CD4-positive, alpha-beta T cell treated with Interleukin-15 for 1 hour (primary cell): ENCODE data around the gene ATP11A.
A peak's percentile ranks its signal among the peaks of the same experiment; 100 is the strongest.

ENCODE experiments used
- DNase-seq: peaks from one replicate; pipeline ENCODE4 v3.0.0-alpha.2; 2020

Gene ATP11A

DNA sequence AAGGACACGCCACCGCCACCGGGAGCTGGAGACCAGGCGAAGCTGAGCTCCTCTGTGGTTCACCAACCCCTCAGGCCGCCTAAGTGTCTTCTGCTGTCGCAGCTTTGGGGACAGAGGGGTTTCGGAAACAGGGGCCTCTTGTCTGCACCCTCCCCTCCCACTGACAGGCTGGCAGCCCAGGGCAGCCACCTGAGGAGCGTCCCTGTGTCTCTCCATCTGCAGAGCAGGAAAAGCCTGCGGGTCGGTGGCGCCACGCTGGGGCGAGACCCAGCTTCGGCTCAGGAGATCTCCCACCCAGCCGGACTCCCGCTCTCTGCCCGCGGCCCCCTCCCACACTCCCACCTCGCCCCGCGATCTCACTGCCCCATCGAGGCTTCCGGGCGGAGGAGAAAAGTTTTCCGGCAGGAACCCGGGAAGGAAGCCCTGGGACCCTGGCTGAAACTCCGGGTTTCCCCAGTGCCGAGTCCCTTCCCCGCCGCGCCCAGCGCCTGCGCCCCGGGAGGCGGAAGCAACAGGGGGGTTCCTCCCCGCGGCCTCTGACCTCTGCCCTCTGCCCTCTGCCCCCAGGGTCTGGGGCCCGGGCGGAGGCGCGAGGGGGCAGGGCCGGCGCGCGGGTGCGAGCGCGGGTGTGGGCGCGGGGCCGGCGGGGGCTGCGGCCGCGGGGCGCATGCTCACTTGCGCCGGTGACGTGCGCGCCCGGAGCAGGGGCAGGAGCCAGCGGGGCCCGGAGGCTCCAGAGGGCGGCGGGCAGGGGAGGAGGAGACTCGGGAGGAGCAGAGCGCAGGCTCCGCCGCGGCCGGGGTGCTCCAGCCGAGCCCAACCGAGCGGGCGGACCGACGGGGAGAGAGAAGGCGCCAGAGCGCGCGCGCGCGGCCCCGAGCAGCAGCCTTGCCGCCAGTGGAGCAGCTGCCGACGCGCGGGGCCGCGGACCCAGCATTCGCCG is at the start of gene ATP11A:
Gene ATP11A (plus strand): TSS at position 736 of the 943 bp plus-strand sequence. CDS start 379 bp downstream, outside the sequence.
- peak; percentile 86 for DNase-seq

DNA sequence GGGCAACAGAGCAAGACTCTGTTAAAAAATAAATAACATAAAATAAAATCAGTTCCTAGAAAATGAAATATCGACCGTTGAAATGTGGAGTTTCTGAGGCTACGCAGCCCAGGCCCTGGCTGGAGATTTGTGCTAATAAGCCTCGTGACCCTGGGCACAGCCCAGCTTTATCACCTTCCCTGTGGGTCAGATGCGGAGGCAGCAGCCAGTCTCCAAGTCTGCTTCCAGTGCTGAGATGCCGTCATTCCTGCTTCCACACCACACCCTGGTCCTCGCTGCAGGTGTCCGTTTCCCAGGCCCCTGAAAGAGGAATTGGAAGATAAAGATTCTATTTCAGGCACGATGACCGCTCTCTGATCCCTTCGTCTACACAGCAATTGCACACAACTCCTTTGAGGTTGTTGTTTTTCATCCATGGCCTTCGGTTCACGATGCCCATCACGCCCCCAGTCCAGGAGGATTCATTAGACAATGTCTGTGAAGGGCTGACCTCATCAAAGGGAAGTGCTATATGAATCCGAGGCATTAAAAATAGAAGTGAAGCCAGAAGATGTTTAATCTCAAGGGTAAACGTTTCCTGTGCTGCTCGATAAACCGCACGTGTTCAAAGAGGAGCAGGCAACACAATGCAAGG is 48.3 kb upstream of the ATP11A start:
- DNase-seq = no peak

DNA sequence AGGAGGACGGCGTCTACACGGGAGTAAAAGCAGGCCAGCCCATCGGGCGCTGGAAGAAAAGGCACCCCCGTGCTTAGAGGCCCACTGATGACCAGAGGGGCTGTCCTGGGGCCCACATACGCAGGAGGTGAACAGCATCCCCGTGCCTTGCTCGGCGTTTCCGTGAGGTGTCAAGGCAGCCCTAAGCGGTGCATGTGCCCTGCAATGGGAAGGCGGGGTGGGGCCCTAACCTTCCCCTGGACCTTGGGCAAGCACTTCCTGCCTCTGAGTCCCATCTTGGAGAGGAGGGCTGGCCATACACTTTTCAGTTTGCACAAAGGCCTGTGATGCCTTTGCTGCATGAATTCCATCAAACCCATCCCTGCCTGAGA is 47.8 kb upstream of the ATP11A start:
- DNase-seq = no peak

DNA sequence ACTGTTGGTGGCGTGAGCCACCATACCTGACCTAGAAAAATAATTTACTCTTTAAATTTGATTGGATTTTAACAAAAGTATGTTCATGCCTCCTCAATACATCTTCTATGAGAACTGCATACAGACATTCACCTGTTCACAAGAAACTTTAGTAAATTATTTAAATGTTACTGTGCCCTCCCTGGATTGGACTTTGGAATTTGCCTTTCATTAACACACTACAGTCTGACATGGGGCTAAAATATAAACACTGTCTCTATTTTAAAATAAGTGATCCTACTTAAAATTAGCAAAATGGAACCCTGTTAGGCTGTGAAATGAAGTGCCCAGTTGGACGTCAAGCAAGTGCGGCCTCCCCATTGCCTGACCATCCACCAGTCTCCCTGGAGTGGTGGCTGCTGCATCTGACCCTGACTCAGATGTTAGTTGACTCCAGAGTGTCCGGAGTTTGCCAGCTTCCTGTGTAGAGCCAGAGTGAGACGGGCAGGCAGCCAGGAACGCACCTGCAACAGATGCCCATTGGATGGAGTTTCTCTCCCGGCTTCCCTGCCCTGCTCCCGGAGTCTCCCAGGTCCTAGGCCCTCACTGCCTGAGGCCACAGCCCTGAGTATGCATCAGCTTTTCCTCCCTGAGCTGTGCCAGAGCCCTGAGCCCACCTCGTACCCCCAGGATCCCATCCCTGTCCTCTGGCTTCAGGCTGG is 45.9 kb upstream of the ATP11A start:
- no peak for DNase-seq

DNA sequence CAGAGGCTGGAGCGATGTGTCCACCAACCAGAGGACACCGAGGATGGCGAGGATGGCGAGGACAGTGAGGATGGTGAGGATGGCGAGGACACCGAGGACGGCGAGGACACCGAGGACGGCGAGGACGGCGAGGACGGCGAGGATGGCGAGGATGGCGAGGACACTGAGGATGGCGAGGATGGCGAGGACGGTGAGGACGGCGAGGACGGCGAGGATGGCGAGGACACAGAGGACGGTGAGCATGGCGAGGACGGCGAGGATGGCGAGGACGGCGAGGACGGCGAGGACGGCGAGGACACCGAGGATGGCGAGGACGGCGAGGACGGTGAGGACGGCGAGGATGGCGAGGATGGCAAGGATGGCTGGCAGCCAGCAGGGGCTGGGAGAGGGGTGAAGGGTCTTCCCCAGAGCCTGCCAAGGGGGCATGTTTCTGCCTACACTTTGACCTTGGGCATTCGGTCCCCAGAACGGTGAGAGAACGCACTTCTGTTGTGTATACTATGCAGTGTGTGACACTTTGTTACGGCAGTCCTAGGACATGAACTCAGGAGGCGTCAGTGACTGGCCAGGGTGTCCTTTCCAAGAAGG is 44.4 kb upstream of the ATP11A start:
- DNase-seq = no peak

DNA sequence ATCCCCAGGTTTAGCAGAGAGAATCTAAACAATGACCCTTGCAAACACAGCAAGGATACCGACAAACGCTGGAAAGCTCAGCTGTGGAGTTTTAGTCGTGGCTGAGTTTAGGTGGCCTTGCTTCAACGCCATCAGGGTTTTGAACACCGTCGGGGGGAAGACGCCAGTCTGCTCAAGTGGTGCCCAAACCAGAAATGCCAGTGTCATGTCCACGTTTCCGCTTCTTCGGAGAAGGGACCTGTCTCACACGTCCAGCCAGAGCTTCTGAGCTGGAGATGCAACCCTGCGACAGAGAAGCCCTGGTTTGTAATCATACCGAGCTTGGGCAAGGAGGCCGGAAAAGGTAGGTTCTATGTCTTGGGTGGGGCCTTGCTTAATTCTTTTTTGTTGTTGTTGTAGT is 42.6 kb upstream of the ATP11A start:
- no peak for DNase-seq

DNA sequence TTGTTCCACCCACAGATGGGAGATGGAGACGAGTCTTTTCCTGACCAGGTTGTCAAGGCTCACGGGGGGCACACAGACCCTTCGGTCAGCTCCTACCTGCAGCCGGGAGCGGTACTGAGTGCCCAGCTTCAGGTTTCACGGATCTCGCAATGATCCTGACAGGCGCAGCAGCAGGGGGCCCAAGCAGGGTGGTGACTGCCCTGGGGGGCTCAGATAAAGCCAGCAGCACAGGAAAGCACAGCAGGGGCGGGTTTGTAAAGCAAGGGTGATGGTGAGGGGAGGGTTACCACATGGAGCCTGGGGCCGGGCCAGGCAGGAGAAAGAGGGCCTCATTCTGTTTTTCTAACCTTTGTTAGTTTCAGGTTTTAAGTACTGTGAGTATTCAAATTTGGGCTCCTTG is 41.7 kb upstream of the ATP11A start:
- no peak for DNase-seq

DNA sequence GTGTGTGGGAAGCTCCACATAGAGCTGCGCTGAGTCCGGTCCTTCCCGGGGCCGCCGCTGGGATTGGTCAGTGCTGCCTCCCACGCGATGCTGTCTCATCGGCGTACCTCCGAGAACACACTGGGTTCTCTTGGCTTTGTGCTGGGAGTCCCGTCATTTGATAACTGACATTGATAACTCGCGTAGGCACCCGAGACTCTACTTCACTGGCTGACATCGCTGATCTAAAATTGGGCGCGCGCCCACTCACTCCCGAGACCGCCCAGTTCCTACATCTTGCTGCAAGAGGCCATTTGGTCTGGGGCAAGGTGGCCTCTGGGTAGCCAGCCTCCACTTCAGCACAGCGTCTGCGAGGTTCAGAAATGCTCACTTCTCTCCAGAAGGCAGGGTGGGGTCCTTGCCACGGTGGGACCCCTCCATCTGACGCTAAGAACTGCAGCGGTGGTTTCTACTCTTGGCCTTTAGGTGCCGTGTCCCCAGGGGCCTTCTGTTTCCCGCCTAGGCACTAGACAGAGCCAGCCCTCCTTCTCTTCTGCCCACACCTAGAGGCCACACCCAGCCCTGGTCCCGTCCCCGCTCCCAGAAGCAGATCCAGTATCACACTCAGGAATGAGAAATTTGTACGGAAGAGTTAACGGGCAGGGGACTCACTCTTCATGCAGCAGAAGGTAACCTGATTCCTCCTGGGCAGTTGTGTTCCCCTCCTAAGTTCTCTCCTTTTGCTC is 40.7 kb upstream of the ATP11A start:
- DNase-seq = no peak

DNA sequence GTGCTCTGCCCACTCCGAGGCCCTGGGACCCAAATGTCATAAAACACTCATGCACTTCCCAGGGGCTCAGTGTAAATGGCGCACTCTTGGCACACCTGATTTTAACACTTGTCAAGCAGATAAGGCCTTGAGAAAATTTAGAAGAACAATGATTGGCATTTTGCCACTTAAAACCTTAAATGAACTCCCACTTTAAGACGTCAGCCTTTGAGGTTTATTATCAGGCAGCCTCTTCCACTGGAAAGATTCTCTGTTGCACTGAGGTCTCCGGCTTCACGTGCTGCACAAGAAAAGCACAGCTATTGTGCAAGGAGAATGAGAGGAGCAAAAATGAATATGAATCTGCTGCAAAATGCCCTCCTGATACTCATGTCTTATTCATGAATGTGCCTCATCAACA is 38.5 kb upstream of the ATP11A start:
- DNase-seq = no peak

DNA sequence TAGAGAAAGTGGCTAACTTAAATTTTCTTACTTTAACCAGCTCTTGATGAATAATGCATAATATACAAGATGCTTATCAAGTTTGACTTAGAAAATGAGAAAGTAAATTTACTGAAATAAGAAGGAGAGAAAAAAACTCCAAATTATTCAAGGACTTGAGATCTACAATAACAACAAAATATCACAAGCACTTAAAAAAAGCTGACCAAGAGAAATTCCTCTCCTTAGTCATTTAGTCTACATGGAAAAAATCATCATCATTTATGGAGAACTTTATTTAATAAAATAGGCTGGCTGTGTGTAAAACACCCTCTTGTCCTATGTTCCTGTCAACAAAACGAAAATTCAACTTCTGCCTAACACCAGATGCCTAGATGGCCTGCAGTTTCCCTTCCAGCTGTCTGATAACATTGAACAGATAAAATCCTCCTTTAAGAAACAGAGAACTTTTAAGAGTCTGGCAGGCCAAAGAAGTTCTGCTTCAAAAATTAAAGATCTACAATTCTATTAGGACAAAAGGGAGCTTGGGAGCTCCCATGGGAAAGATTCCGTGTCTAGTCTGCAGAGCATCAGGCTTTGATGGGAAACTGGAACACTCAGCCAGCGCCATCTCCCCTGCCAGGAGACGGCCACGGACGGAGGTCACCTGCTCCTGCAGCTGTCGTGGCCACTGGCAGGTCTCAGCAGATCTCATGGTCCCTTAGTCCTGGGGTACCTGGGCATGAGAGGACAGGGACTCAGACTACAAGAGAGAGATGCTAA is 37.9 kb upstream of the ATP11A start:
- no peak for DNase-seq

DNA sequence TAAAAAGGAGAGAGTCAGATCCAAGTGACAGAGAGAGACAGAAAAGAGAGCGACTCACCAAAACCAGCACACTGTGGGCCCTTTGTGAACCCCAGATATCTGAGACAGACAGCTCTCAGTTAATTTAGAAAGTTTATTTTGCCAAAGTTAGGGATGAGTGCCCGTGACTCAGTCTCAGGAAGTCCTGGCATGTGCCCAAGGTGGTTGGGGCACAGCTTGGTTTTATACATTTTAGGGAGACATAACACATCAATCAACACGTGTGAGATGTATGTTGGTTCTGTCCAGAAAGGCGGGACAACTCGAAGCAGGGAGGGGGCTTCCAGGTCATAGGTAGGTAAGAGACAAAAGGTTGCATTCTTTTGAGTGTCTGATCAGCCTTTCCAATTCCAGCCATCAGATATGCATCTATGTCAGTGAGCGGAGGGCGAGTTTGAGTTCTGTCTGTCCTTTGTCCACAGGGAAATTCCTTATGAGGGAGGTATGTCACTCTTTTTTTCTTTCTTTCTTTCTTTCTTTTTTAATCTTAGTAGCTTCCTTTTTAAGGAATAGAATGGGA is 37.2 kb upstream of the ATP11A start:
- DNase-seq = no peak

DNA sequence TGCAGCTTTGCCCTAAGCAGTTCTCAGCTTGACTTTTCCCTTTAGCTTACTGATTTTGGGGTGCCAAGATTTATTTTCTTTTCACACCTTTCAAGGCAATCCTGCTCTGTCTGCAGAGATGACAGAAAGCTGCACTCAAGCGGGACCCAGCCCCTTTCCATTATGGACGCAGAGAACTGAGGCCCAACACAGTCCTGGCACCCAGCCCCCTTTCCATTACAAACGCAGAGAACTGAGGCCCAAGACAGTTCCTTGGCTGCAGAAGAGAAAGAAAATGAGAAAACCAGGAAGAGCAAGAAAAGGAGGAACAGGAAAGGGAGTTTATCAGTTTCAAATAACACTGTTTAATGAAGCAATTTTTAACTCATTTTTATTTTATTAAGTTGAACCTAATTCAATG is 36.8 kb upstream of the ATP11A start:
- DNase-seq = no peak

DNA sequence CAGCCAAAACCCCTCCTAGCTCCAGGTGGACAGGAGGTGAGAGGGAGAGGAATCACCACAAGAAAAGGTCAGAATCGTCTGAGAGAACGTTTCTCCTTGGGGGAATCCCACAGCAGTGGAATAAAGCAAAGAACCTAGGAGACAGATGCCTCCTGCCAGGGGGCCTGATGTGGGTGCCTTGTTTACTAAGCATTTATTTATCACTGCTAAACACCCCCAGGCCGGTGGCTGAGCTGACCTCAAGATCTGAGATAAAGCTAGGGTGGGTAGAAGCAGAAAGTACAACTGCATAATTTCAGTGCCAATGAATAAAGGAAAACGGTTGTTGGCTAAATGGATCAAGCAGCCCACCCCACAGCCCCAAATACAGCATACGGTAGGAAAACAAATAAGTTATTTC is 33.9 kb upstream of the ATP11A start:
- DNase-seq = no peak

DNA sequence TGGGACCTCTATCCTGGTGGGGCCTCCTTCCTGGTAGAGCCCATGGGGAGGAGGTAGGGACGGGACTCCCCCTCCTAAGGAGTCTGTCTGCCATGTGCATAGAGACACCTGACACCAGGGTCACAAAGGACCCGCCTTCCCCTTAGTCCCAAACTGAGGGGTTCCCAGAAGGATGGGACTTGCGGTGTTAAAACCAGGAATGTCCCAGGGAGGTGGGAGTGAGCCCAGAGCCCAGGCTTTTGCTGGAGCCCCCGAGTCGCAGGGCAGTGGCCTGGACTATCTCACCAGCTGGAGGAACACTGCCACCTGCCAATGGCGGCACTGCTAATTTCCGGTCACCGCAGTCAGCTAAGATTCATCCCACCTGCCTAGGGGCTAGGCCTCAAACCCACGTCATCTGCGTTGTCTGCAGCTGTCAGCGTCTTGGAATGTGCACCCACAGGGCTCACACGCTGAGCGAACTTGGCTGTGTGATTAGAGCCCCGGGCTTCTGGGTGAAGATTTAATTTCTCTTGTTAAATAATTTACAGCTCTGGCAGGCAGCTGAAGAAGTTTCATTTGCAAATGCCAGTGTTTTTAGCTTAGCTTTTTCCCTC is 31.9 kb upstream of the ATP11A start:
- DNase-seq = no peak

DNA sequence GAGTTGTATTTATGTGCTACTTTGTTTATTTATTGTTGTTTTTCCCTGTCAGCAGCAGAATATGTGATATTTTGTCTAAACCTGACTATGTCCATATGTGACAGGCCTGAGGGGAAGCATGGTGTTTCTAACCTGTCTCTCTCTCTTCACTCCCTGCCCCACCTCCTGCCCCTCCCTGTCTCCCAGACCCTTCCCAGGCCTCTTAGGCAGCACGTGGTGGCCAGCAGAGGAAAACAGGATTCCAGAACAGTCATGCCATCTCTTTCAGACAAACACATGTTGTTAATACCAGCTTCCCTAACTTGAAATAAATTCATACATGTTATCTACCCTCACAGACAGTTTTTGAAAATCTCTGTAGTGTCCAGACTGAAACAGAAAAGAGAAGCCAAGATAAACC is 31.0 kb upstream of the ATP11A start:
- DNase-seq = no peak

DNA sequence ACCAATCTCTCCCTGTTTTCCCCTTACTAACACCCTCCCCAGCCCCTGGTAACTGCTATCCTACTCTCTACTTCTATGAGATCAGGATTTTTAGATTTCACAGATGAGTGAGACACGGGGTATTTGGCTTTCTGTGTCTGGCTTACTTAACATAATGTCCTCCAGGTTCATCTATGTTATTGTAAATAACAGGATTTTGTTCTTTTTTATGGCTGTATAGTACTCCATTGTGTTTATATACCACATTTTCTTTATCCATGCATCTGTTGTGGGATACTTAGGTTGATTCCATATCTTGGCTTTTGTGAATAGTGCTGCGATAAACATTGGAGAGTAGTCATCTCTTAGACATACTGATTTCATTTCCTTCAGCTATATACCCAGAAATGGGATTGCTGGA is 28.5 kb upstream of the ATP11A start:
- no peak for DNase-seq

DNA sequence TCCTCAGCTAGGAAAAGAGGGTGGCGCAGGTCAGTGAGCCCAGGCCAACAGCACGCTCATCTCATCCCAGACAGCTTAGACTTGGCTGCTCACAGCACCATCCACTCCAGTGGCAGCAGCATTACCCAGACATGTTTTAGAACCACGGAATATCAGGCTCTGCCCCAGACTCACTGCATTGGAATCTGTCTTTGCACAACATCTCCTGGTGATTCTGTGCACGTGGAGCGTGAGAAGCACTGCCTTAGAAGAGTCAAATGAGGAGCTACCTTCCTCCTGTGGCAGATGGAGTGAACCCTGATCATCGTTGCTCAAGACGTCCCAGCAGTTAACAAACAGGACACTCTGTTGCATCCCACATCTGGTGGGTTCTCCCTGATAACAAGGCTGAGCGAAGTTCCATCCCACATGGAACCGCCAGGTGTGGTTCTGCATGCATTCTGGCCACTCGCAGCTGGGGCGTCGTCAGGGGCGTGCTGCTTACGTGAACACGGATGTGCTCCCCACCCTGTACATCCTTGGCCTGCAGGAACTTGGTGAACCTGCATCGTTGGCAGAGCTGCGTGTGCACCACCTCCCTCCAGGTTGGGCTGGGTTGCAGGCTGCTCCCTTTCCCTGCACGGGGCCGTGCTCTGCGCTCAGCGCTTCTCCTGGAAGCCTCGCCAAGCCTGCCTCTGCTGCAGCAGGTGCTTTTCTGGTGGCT is 25.2 kb upstream of the ATP11A start:
- DNase-seq = no peak

DNA sequence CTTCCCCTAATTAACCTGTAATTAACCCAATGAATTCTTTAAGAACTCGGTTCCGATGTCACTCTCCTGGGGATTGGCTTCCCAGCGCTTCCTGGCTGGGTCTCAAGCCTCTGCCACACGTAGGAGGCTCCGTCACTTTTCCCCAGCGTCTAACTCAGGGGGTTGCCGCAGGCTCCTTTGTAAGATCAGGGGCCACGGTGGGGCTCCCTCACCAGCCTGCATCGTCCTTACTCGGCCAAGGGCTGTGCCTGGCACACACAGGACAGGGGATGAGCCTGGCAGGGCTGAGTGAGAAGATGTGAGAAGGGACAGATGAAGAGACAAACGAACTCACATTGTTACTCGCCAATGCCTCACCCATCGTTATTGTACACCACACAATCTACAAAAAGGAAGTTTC is 20.9 kb upstream of the ATP11A start:
- no peak for DNase-seq

DNA sequence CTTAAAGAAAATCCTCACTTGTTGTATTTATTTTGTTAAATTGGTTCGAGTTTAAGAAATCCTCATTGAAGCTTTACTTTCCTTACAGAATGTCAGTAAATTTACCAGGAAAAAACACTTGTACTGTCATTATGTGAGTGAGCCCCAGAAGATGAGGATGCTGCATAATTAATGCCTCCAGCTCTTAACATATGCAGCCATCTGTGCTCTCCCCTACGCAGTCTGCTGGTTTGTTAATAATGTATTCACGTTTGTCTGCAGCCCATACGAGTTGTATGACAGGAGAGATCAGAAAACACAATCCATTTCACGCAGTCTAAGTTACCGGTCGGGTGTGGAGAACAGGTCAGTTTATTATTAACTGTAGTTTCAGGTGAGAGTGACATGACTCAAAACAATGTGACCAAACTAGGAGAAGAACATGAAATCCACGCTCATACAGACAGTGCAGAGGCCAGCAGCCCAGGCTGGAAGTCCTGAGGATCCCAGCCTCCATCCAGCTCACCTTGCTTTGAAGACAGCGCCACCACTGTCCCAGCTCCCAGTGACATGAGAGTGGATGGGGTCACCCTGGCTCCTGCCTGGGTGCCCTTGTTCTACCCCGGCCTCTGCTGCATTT is 19.8 kb upstream of the ATP11A start:
- no peak for DNase-seq

DNA sequence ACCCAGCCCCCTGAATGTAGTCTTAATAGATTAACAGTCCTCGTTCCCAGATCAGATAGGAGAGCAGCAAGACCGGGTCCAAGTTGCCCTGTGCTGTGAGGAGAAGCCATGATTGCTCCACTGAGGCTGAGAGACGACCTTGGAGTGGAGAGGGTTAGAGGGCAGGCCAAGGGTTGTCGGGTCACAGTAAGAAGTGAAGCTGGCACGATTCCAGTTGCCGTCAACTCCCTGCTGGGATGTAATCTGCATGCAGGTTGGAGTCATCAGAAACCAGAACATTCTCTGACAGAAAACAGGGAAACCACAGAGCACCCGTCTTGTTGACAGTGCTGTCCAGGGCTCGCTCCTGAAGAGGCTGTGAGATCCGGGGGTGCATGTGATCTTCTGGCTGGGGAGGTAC is 19.0 kb upstream of the ATP11A start:
- DNase-seq = no peak
